ENCODE measurements around the gene NXPH2.
"Not testable (repeated sequence)": the region's sequence is repeated elsewhere in the genome, so short reads cannot be mapped to it uniquely, and the experiment has no call there.

Gene NXPH2

DNA sequence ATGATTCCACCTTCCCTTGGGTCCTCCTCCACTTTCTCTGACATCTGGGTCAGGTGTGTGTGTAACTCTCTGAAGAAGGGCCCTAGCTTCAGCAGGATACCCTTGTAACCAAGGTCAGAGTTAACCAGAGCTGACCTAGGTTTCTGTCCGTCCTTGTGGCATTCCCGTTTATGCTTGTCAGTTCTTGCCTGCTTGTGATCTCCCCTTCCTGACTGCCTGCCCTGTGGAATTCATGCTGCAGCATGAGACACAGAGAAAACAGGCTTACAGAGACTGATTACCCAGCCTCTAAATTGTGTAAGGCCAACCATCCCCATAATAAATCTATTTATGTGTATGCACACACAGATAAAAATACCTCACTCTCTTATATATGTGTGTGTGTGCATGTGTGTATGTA, 22.8 kb downstream of the NXPH2 start:
- DNase-seq (ENCODE audit: low spot score), result no peak

DNA sequence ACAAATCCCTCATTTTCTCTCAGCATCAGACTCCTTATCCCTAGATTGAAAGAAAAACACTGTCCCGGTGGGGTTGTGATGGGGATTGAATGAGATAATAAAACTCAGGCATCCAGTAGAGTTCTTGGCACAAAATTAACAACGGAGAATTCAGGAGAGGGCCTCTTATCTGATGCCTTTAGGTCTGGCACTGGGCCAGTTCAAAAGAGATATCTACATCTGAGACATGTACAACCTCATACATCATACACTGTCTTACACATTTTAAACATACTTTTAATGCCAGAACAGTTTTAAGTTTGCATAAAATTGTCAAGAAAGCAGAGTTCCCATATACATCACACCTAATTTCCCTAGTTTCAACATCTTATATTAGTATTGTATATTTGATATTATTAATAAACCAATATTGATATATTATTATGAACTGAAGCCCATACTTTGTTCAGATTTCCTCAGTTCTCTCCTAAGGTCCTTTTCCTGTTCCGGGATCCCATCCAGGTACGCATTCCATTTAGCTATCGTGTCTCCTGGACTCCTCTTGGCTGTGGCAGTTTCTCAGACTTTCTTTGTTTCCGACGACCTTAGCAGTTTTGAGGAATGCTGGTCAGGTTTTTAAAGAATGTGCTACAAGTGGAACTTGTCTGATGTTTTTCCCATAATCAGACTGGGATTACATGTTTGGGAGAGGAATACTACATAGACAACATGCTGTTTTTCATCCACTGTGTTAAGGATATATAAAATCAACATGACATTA, 27.8 kb downstream of the NXPH2 start:
- no peak for DNase-seq (ENCODE audit: low spot score)

GRCh38 chr2:138744713-138745112, 35.5 kb downstream of the NXPH2 start:
- DNase-seq (ENCODE audit: low spot score), result no peak

GRCh38 chr2:138742441-138743057, 37.6 kb downstream of the NXPH2 start:
- no peak for DNase-seq (ENCODE audit: low spot score)

- no peak for DNase-seq (ENCODE audit: low spot score)
Measured at GRCh38 chr2:138741851-138742250, 38.3 kb downstream of the NXPH2 start.

DNA sequence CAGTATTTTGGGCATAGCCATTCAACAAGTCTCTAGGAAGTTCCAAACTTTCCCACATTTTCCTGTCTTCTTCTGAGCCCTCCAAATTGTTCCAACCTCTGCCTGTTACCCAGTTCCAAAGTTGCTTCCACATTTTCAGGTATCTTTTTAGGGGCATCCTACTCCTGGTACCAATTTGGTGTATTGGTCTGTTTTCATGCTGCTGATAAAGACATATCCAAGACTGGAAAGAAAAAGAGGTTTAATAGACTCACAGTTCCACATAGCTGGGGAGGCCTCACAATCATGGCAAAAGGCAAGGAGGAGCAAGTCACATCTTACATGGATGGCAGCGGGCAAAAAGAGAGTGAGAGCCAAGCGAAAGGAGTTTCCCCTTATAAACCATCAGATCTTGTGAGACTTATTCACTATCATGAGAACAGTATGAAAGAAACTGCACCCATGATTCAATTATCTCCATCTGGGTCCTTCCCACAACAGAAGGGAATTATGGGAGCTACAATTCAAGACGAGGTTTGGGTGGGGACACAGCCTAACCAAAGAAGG, 43.1 kb downstream of the NXPH2 start:
- not testable (repeated sequence) for DNase-seq (ENCODE audit: low spot score)

DNA sequence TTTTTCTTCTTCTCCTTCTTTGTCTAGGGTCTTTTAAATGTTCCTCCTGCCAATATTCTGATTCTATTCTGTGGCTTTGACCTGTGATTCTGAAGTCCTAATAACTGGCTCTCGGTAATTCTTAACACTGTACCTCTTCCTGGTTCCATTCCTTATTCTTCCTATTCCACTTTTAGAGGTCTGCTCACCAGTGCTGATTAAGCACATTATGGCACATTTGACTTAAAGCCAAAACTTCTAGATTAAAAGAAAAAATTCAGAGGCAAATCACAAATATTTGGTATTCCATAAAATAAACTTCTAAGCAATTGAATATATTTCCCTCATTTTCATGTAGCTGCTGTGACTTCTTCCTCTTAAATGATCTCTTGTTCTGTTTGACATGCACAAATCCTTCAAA, 47.5 kb downstream of the NXPH2 start:
- DNase-seq (ENCODE audit: low spot score), result no peak

- no peak for DNase-seq (ENCODE audit: low spot score)
Measured at GRCh38 chr2:138730497-138731030, 49.6 kb downstream of the NXPH2 start.

DNA sequence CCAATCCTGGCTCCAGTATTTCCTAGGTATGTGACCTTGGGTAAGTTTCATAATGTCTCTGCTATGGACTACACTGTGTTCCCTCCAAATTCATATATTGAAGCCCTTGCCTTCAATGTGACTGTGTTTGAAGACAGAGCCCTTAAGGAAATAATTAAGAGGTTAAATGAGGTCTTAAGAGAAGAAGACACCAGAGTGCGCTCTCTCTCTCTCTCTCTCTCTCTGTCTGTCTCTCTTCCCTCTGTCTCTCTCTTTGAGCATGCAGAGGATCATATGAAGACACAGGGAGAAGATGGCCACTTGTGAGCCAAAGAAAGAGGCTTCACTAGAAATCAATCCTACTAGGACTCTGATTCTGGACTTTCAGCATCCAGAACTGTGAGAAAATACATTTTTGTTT, 52.2 kb downstream of the NXPH2 start:
- no peak for DNase-seq (ENCODE audit: low spot score)

- DNase-seq (ENCODE audit: low spot score), result no peak
Measured at GRCh38 chr2:138726681-138727080, 53.5 kb downstream of the NXPH2 start.

GRCh38 chr2:138724729-138725459, 55.3 kb downstream of the NXPH2 start:
- DNase-seq (ENCODE audit: low spot score), result no peak

- no peak for DNase-seq (ENCODE audit: low spot score)
Measured at GRCh38 chr2:138724327-138724726, 55.9 kb downstream of the NXPH2 start.

DNA sequence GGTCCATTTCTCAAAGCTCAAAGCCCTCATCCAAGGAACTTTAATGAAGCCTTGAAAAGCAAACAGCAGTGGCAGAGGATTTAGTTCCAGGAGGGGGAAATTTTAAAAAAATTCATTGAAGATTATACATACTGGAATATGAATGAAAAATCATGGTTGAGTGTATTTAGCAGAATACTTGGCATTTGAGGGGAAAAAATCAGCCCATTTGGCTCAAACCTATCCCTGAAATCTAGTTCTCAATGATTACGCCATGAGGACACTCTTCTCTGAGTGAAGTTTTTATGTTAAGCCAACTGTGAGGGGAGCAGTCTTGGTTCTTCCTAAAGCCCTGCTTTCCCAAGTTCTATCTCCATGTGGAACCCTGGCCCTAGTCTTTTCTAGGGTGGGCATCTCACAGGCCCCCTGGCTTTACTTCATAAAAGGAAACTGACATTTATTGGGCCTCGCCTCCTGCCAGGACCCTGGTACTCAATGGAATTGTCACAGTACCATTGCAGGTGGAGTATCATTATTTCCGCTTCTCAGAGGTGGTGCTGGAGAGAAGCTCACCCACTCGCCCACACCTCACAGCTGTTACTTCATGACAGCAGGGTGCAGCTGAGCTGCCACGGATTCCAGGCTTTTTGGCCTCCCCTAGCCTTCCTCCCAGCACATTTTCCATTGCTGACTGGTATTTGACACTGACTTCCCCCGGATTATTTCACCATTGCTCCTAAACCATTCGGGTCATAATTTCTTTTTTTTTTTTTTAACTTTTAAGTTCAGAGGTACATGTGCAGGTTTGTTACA, 56.8 kb downstream of the NXPH2 start:
- DNase-seq (ENCODE audit: low spot score), result no peak

DNA sequence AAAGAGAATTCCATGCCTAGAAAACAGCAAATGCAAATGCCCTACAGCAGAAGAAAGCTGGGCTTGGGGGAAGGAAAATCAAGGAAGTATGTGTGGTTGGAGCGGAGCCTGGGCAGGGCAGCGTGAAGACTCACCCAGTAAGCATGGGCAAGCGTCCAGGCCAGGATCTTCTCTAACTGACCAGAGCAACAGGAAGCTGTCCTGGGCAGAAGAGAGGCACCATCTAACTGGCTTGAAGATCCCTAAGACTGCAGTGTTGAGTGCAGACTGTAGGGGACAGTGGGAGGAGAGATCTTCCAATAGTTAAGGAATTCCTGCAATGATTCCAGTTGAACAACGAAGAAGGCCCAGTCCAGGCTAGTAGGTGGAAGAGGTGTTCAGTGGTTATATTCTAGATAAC, 57.9 kb downstream of the NXPH2 start:
- DNase-seq (ENCODE audit: low spot score), result no peak

DNA sequence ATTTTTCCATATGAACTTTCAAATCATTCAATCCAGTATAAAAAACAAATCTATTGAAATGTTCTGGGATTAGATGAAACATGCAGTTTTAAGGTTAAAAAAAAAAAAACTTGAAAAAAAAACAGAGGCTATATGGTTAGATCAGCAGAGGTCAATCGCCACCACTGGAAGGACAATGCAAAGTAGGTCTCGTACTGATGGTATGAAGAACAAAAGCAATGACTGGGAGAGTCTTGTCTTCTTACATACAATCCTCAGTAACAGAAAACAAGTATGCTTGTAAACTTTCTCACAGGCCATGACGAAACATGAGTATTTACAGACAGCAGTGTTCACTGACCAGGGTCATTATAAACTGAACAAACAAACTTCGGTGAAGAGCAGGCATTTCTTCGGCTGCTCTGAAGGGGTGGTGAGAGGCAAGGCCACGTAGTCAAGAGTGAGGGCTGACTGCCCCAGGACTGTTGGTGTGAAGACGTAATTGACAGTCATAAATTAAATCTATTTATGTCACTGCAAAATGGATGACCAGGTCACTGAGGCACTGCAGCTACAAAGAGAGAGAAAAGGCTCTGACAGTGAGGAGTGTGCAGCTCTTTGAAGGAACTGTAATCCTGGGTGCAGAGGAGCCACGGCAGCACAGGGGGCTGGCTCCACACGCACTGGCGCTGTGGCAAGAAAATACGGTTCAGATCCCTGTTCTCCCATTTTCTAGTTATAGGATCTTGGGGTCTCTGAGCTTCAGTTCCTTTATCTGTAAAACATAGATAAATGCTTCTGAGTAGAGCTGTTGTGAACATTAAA, 60.0 kb downstream of the NXPH2 start:
- no peak for DNase-seq (ENCODE audit: low spot score)

GRCh38 chr2:138718405-138718804, 61.8 kb downstream of the NXPH2 start:
- no peak for DNase-seq (ENCODE audit: low spot score)

DNA sequence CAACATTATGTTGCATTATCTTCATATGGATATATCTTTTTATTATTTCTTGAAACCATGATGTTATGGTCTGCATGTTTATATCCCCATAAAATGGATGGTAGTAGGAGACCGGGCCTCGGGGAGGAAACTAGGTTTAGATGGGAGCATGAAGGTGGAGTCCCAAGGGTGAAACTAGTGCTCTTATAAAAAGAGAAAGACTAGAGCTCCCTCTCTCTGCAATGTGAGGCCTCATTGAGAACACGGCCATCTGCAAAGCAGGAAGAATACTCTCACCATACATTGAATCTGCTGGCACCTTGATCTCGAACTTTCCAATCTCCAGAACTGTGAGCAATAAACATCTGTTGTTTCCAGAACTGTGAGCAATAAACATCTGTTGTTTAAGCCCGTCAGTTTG, 64.0 kb downstream of the NXPH2 start:
- no peak for DNase-seq (ENCODE audit: low spot score)

GRCh38 chr2:138713504-138713903, 66.7 kb downstream of the NXPH2 start:
- no peak for DNase-seq (ENCODE audit: low spot score)

DNA sequence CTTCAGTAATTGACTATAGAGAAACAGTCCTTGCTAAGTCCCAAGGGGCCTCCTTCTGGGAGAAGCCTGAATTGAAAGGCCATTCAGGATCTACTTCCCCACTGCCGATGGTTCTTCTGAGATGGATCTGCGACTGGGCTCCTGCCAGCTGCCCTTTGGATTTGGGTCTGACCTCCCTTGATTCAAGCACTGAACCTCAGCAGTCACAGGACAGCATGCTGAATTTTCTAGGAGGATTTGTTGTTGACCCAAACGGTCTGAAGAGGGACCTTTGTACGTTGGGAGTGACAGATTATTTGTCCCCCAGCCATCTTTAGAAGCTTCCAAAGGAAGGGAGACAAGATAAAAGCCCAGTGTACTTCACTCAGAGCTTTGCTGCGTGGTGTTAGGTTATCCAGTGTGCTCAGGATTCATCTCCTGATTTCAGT, 67.1 kb downstream of the NXPH2 start:
- DNase-seq (ENCODE audit: low spot score), result no peak

DNA sequence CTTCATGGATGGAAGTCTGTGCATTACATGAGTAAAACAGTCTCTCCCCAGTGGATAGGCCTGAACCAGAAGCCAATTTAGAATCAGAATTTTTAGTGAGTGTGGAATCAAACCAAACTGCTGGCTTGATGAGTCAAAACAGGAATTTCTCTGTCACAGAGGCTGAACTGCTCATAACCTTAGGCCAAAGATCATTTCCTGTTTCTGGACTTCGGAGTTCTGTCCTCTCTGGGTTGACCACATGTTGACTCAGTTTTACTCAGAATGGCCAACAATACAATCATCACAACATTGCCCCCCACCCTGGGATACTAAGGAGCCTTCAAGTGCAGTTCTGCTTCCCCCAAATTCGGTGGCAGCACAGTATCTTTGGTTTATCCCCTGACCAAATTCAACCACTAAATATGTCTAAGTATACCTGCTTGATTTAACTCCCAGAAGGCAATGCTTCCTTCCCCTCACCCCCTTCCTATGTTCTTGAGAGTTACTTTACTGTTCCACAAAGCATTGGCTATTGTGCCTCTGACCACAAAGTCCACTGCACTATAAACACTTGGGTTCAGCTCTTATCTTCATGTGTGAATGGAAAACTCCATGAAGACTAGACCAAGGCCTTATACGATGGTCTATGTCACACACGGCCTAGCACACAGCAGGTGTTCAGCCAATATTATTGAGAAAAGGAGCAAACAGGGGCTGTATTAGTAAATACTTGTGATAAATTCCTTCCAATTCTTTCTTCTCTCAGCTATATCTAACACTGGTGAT, 67.8 kb downstream of the NXPH2 start:
- DNase-seq (ENCODE audit: low spot score), result no peak
